Stimulated activated CD4-positive, alpha-beta T cell treated with anti-CD3 and anti-CD28 coated beads, Interleukin-15, amount 100 ng/mL, for 48 hours (primary cell): ENCODE results near the gene USH1C.

ENCODE experiments used
- DNase-seq, 2 donors: peaks; one replicate each; pipeline ENCODE4 v3.0.0-alpha.2; 2020; ENCODE audit warnings: low read depth in 2 of 2

The USH1C gene

GRCh38 chr11:17544181-17544622, at the start of gene USH1C:
USH1C (minus strand) TSS chr11:17544416; CDS start chr11:17544307, 109 bp downstream.
- DNase-seq, result peak in 1 of 2 donors; percentile 27

- no peak for DNase-seq
These were observed 49.4 kb upstream of the USH1C start for GRCh38 chr11:17593466-17594245.

- no peak for DNase-seq
These were observed 47.1 kb upstream of the USH1C start for GRCh38 chr11:17591293-17591692.

- no peak for DNase-seq
These were observed 46.2 kb upstream of the USH1C start for GRCh38 chr11:17590463-17590862.

- DNase-seq, result no peak
These were observed 44.5 kb upstream of the USH1C start for GRCh38 chr11:17588721-17589120.

GRCh38 chr11:17588166-17588565, 44.0 kb upstream of the USH1C start:
- DNase-seq, result no peak

- no peak for DNase-seq
These were observed 41.9 kb upstream of the USH1C start for GRCh38 chr11:17585911-17586695.

- DNase-seq, result no peak
These were observed 37.5 kb upstream of the USH1C start for GRCh38 chr11:17581732-17582053.

GRCh38 chr11:17581036-17581731, 37.0 kb upstream of the USH1C start:
- DNase-seq, result no peak

GRCh38 chr11:17580271-17580670, 36.1 kb upstream of the USH1C start:
- no peak for DNase-seq

- DNase-seq, result no peak
These were observed 35.2 kb upstream of the USH1C start for GRCh38 chr11:17579451-17579850.

GRCh38 chr11:17578958-17579357, 34.7 kb upstream of the USH1C start:
- DNase-seq, result no peak

- DNase-seq, result no peak
These were observed 34.1 kb upstream of the USH1C start for GRCh38 chr11:17578296-17578695.

GRCh38 chr11:17575431-17576425, 31.5 kb upstream of the USH1C start:
- DNase-seq, result no peak

- no peak for DNase-seq
These were observed 30.2 kb upstream of the USH1C start for GRCh38 chr11:17574141-17575091.

GRCh38 chr11:17573526-17573925, 29.3 kb upstream of the USH1C start:
- no peak for DNase-seq

GRCh38 chr11:17572791-17573460, 28.7 kb upstream of the USH1C start:
- DNase-seq, result no peak

- DNase-seq, result no peak
These were observed 28.1 kb upstream of the USH1C start for GRCh38 chr11:17572359-17572690.

- no peak for DNase-seq
These were observed 27.5 kb upstream of the USH1C start for GRCh38 chr11:17571431-17572358.
